ENCODE results near the gene SSC4D.
"Not testable (repeated sequence)": the region's sequence is repeated elsewhere in the genome, so short reads cannot be mapped to it uniquely, and the experiment has no call there.

SSC4D gene

DNA sequence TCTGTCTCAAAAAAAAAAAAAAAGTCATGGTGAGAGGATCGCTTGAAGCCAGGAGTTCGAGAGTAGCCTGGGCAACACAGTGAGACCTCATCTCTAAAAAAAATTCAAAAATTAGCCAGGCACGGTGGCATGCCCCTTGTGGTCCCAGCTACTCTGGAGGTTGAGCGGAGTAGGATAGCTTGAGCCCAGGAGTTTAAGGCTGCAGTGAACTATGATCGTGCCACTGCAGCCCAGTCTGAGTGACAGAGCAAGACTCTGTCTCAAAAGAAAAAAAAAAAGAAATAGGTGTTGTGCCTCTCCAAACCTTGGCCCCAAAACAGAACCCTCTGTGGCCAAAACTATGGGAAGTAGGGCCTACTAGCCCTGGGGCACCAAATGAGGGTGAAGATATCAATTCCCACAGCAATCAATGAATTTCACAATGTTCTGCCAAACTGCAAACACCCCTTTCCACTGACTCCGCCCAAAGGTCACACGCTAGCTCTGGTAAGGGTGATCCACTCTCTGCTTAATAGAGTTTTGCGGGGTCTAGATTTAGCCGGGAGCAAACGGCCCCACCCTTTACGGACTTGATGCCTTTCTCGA, 16.9 kb downstream of the SSC4D start:
- CTCF ChIA-PET = interaction anchor here (1.1 kb wide), 1 partner anchor 9 kb away, joined by 4 read pairs; no protein-coding TSS in a partner anchor
- TF ChIP-seq, protein P1, sequence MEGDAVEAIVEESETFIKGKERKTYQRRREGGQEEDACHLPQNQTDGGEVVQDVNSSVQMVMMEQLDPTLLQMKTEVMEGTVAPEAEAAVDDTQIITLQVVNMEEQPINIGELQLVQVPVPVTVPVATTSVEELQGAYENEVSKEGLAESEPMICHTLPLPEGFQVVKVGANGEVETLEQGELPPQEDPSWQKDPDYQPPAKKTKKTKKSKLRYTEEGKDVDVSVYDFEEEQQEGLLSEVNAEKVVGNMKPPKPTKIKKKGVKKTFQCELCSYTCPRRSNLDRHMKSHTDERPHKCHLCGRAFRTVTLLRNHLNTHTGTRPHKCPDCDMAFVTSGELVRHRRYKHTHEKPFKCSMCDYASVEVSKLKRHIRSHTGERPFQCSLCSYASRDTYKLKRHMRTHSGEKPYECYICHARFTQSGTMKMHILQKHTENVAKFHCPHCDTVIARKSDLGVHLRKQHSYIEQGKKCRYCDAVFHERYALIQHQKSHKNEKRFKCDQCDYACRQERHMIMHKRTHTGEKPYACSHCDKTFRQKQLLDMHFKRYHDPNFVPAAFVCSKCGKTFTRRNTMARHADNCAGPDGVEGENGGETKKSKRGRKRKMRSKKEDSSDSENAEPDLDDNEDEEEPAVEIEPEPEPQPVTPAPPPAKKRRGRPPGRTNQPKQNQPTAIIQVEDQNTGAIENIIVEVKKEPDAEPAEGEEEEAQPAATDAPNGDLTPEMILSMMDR (IDR thresholded peaks at IDR 0.05; ENCODE audit: insufficient read depth, low read length, missing control alignments) = no peak
- H3K4me3 ChIP-seq (ENCODE audit: low read depth, low read length) = peak overlapping the region; percentile 49
- POLR2A ChIA-PET = no interaction called here
- DNase-seq (ENCODE audit: low read depth, low spot score) = no peak

DNA sequence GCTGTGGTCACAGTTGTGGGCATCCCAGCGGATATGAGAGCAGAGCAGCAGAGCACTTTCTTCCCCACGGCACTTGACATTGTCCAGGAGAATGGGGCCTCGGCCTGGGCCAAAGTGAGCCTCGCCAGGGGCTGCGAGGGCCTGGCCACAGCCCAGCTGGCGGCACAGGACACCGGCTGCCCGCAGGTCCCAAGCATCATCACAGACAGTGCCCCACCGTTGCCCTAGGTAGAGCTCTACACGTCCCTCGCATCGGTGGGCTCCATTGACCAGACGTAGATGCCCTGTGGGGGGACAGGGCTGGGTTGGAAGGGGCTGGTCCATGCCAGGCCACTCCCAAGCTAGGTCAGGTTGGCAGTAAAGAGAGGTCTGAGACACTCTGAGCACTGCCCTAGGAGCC, 19.4 kb downstream of the SSC4D start:
- no peak for DNase-seq (ENCODE audit: low read depth, low spot score)
- POLR2A ChIA-PET = no interaction called here
- H3K4me3 ChIP-seq (ENCODE audit: low read depth, low read length) = no peak overlapping the region
- TF ChIP-seq, protein P1 (IDR thresholded peaks at IDR 0.05; ENCODE audit: insufficient read depth, low read length, missing control alignments) = no peak
- CTCF ChIA-PET = no interaction called here

DNA sequence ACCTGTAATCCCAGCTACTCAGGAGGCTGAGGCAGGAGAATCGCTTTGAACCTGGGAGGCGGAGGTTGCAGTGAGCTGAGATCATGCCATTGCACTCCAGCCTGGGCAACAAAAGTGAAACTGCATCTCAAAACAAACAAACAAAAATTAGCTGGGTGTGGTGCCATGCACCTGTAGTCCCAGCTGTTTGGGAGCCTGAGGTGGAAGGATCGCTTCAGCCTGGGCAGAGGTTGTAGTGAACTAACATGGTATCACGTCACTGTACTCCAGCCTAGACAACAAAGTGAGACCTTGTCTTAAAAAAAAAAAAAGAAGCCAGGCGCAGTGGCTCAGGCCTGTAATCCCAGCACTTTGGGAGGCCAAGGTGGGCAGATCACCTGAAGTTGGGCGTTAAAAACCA, 21.7 kb downstream of the SSC4D start:
- POLR2A ChIA-PET; H3K4me3 ChIP-seq (ENCODE audit: low read depth, low read length); CTCF ChIA-PET; DNase-seq (ENCODE audit: low read depth, low spot score): not testable (repeated sequence)

DNA sequence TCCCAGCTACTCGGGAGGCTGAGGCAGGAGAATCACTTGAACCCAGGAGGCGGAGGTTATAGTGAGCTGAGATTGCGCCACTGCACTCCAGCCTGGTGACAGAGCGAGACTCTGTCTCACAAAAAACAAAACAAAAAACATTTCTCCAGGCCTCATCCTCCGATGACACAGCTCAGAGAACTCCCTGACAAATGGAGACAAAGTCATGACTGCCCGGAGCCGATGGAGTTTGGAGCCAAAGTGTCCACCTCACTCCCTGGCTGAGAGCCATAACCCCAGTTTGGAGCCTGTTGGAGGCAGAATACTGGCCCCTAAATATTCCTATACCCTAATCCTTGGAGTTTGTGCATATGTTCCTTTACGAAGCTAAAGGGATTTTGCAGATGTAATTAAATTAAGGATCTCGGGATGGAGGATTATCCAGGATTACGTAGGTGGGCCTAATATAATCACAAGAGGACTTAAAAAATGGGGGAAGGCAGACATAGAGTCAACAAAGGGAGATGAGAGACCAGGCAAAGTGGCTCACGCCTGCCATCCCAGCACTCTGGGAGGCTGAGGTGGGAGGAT, 22.7 kb downstream of the SSC4D start:
- POLR2A ChIA-PET = no interaction called here

DNA sequence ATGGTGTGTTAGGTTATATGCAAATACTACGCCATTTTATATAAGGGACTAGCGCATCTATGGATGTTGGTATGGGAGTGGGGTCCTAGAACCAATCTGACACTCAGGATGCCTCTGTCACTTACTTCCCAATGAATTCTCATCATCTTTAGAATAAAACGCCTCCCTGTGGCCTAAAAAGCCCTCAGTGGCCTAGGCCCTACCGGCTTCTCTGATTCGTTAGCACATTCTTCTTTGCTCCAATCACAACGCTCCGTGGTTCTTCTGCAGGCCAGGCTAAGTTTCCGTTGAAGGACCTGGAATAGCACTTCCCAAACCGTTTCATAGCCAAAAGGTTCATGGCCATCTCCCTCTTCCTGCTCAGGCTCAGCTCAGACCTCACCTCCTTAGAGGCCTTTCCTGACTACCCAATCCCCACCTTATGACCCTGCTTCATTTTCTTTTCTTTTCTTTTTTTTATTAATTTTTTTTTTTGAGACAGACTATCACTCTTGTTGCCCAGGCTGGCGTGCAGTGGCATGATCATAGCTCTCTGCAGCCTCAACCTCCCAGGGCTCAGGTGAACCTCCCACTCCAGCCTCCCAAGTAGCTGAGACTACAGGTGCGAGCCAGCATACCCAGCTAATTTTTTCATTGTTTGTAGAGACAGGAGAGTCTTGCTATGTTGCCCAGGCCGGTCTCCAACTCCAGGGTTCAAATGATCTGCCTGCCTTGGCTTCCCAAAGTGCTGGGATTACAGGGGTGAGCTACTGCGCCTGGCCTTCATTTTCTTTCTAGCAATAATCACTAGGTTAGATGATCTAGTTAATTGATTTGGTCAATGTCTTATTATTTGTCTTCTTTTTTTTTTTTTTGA, 26.2 kb downstream of the SSC4D start:
- no peak overlapping the region for H3K4me3 ChIP-seq (ENCODE audit: low read depth, low read length)
- DNase-seq (ENCODE audit: low read depth, low spot score) = no peak
- TF ChIP-seq, protein P1 (IDR thresholded peaks at IDR 0.05; ENCODE audit: insufficient read depth, low read length, missing control alignments) = no peak
- CTCF ChIA-PET = interaction anchor here (0.6 to 1.0 kb wide), 3 partner anchors 10 to 42 kb away, joined by 3 to 4 read pairs (median 4); no protein-coding TSS in a partner anchor
- POLR2A ChIA-PET = no interaction called here

More for the DNA sequence above, 22.7 kb downstream of the SSC4D start:
- TF ChIP-seq, protein P1 (IDR thresholded peaks at IDR 0.05; ENCODE audit: insufficient read depth, low read length, missing control alignments) = no peak
- no peak for DNase-seq (ENCODE audit: low read depth, low spot score)
- H3K4me3 ChIP-seq (ENCODE audit: low read depth, low read length) = no peak overlapping the region
- CTCF ChIA-PET = interaction anchor here (2.6 kb wide), 1 partner anchor 11 kb away, joined by 6 read pairs; no protein-coding TSS in a partner anchor

DNA sequence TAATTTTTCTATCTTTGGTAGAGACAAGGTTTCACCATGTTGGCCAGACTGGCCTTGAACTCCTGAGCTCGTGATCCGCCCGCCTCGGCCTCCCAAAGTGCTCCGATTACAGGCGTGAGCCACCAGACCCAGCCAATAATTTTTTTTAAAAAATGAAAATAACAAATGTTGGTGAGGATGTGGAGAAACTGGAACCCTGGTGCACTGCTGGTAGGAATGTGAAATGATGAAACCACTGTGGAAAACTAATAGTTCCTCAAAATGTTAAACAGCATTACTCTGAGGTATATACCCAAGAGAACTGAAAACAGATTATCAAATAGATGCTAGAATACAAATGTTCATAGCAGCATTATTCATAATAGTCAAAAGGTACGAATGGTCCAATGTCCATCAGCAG, 27.7 kb downstream of the SSC4D start:
- CTCF ChIA-PET = no interaction called here
- TF ChIP-seq, protein P1 (IDR thresholded peaks at IDR 0.05; ENCODE audit: insufficient read depth, low read length, missing control alignments) = no peak
- no peak for DNase-seq (ENCODE audit: low read depth, low spot score)
- H3K4me3 ChIP-seq (ENCODE audit: low read depth, low read length) = no peak overlapping the region
- POLR2A ChIA-PET = no interaction called here
